ENCODE measurements around the gene PTBP3.
"Not testable (repeated sequence)": the region's sequence is repeated elsewhere in the genome, so short reads cannot be mapped to it uniquely, and the experiment has no call there.

PTBP3 gene

GRCh38 chr9:112193572-112194288 is 139.7 kb downstream of the PTBP3 start:
- no peak for DNase-seq

- not testable (repeated sequence) for DNase-seq
Observed at GRCh38 chr9:112190320-112190719, 143.1 kb downstream of the PTBP3 start.

- DNase-seq = no peak
Observed at GRCh38 chr9:112188884-112189283, 144.5 kb downstream of the PTBP3 start.

- DNase-seq = no peak
Observed at GRCh38 chr9:112187404-112187803, 146.0 kb downstream of the PTBP3 start.

- DNase-seq = no peak
Observed at GRCh38 chr9:112186695-112187094, 146.7 kb downstream of the PTBP3 start.

GRCh38 chr9:112184946-112185345 is 148.5 kb downstream of the PTBP3 start:
- no peak for DNase-seq

- DNase-seq = no peak
Observed at GRCh38 chr9:112184221-112184620, 149.2 kb downstream of the PTBP3 start.

- DNase-seq = peak; percentile 59
Observed at GRCh38 chr9:112180387-112180881, 153.0 kb downstream of the PTBP3 start.

- DNase-seq = no peak
Observed at GRCh38 chr9:112179816-112180215, 153.6 kb downstream of the PTBP3 start.

GRCh38 chr9:112176524-112176923 is 156.9 kb downstream of the PTBP3 start:
- DNase-seq = peak; percentile 50

- DNase-seq = peak; percentile 9
Observed at GRCh38 chr9:112175796-112176315, 157.6 kb downstream of the PTBP3 start.

- DNase-seq = peak; percentile 53
Observed at GRCh38 chr9:112174965-112175795, 158.2 kb downstream of the PTBP3 start, which contains the start of gene SUSD1. TSS of gene SUSD1 (minus strand) at chr9:112175297. CDS start at chr9:112175235, 62 bp downstream.

GRCh38 chr9:112174222-112174964 is 159.0 kb downstream of the PTBP3 start:
- peak; percentile 81 for DNase-seq

- DNase-seq = no peak
Observed at GRCh38 chr9:112173489-112174221, 159.8 kb downstream of the PTBP3 start.

- DNase-seq = no peak
Observed at GRCh38 chr9:112170968-112171367, 162.5 kb downstream of the PTBP3 start.

GRCh38 chr9:112170235-112170634 is 163.2 kb downstream of the PTBP3 start:
- DNase-seq = no peak

- no peak for DNase-seq
Observed at GRCh38 chr9:112169368-112169767, 164.1 kb downstream of the PTBP3 start.

- peak; percentile 22 for DNase-seq
Observed at GRCh38 chr9:112168197-112168596, 165.2 kb downstream of the PTBP3 start.

Measured in CD4-positive, alpha-beta T cell treated with Interleukin-17A for 4 hours (primary cell).